Right lobe of liver (tissue), 6 donors: ENCODE data around the gene VPS37D. TPM values are rescaled to one million over a fixed set of nuclear protein-coding genes. Genes with fewer than 3 reads are reported as not detected.
A peak's percentile ranks its signal among the peaks of the same experiment; 100 is the strongest.
"Not testable (repeated sequence)": the region's sequence is repeated elsewhere in the genome, so short reads cannot be mapped to it uniquely, and the experiment has no call there.

Experiments
- ATAC-seq, 4 donors: fragments of 200-7000 bp; cut with Tn5 transposase; one replicate each; pipeline ENCODE4 v1.9.1; 2020; ENCODE audit warnings: mild to moderate bottlenecking in 4 of 4, moderate library complexity in 4 of 4
- DNase-seq, 3 donors: peaks; one replicate each; pipeline ENCODE4 v3.0.0-alpha.2; 2020
- H3K27ac ChIP-seq, 3 donors: fragments of 200-600 bp; one replicate each; pipeline ENCODE4 v1.8.0; 2022
- H3K27me3 ChIP-seq, 2 donors: fragments of 200-600 bp; one replicate each; pipeline ENCODE4 v1.8.0; 2022
- H3K36me3 ChIP-seq, 4 donors: fragments of 200-600 bp; sonication (generic) in 1 of 4; one replicate each; pipeline versions ENCODE4 v1.5.1 to v1.8.0; 2017 to 2022; ENCODE audit warnings: control low read depth in 1 of 4
- H3K4me1 ChIP-seq, 4 donors: fragments of 200-600 bp; sonication (generic) in 1 of 4; one replicate each; pipeline versions ENCODE4 v1.5.1 to v1.8.0; 2017 to 2022; ENCODE audit warnings: control low read depth in 1 of 4
- H3K4me3 ChIP-seq, 3 donors: fragments of 200-600 bp; one replicate each; pipeline ENCODE4 v1.8.0; 2022
- H3K9me3 ChIP-seq, 4 donors: fragments of 200-600 bp; sonication (generic) in 1 of 4; one replicate each; pipeline versions ENCODE4 v1.5.1 to v1.8.0; 2017 to 2022; ENCODE audit warnings: control low read depth in 1 of 4
- CTCF ChIP-seq, 4 donors: fragments of 200-600 bp in 3 of 4; fragments of 450-650 bp in 1 of 4; IDR thresholded peaks; one replicate each; pipeline versions ENCODE4 v1.5.1 to v1.8.0; 2016 to 2022; ENCODE audit warnings: antibody characterized with exemption in 4 of 4, mild to moderate bottlenecking in 2 of 4
- POLR2A ChIP-seq: fragments of 450-650 bp; IDR thresholded peaks from one replicate; pipeline ENCODE4 v1.6.1; 2017; ENCODE audit warnings: antibody characterized with exemption, mild to moderate bottlenecking
- WGBS: methylation state at CpG from one replicate; pipeline ENCODE4 v1.1.6; 2018; ENCODE audit warnings: low coverage, low lambda C conversion rate; ENCODE audit not compliant: insufficient coverage; ENCODE audit errors: missing lambda C conversion rate; 5-methylcytosine and 5-hydroxymethylcytosine counted together
- intact Hi-C, 2 donors: fragments of 100-400 bp; cut with DNase I; formaldehyde crosslinking; loops; one replicate each; pipeline versions ENCODE4 v1.11.2 to v1.14.1; 2022
- microRNA counts: library from miRNA; unstranded; fragments of <30 nt; microRNA quantifications from one replicate; lab custom pipeline; 2016
- microRNA-seq, 2 donors: library from miRNA; unstranded; fragments of <30 nt; microRNA quantifications; one replicate each; pipeline ENCODE4, GENCODE V29; 2019 to 2020
- small RNA-seq, 2 experiments: library from RNA; depleted of rRNA; stranded (forward); fragments of <200 nt; gene quantifications; one replicate each; pipeline ENCODE3, GENCODE V24; 2016
- total RNA-seq, 6 experiments: library from RNA; depleted of rRNA in 2 of 6; stranded (reverse); fragments of >200 nt in 2 of 6; fragmentation: NEBNext Ultra II Directional in 3 of 6; extraction: Animal tissue kit (Norgen Biotek cat#: 25700) in 3 of 6; gene quantifications; one replicate each; pipeline versions ENCODE4 v1.1.0 to v1.2.4, GENCODE V29; 2016 to 2023
- donor health status: DM: no; HTN: yes; CAD: no.
- donor health status: DM: no; HTN: no; CAD: no.
- donor health status: DM: no; HTN: no; CAD: no.
- donor health status: DM: no; HTN: yes; CAD: no.
- donor health status: DM: no; HTN: yes; CAD: no.

VPS37D gene
- total RNA-seq, 6 experiments from 2014 or later = 1.2 to 3.0 (median 2.2) TPM

GRCh38 chr7:73719806-73720169, 52.2 kb downstream of the VPS37D start:
- TF ChIP-seq CTCF (IDR thresholded peaks at IDR 0.05) (no peak), POLR2A (no peak)
- no peaks in the 10 kb centered on the region for H3K36me3 ChIP-seq
- peaks cover 0 to 10% (median 4%) of the 10 kb centered on the region in 4 donors for H3K4me1 ChIP-seq
- no peak overlapping the region for H3K27ac ChIP-seq
- H3K27me3 ChIP-seq = no peaks in the 10 kb centered on the region
- peak in 3 of 4 donors; percentile 2 to 35 (median 30) for ATAC-seq
- no peaks in the 10 kb centered on the region for H3K9me3 ChIP-seq
- H3K4me3 ChIP-seq = peak overlapping the region; percentile 21 to 90 (median 33)
- no peak for DNase-seq
- intact Hi-C loops = loop anchor here in 1 of 2 donors (10.0 kb wide), 2 partner anchors 45 to 95 kb away; partner anchors contain the start of gene MLXIPL
- 36% methylated on average over 5 of the region's 16 CpGs for WGBS

- ATAC-seq, H3K27ac ChIP-seq: not testable (repeated sequence)
These were observed 52.8 kb downstream of the VPS37D start for GRCh38 chr7:73720443-73720842.

GRCh38 chr7:73721377-73721817, 53.8 kb downstream of the VPS37D start:
- H3K4me3 ChIP-seq = no peak overlapping the region
- H3K27ac ChIP-seq = no peak overlapping the region
- 33% methylated on average over 1 of the region's 3 CpGs for WGBS
- H3K4me1 ChIP-seq = peaks cover 0 to 10% (median 4%) of the 10 kb centered on the region in 4 donors
- no peaks in the 10 kb centered on the region for H3K27me3 ChIP-seq
- peak; percentile 80 to 84 (median 80) for ATAC-seq
- H3K36me3 ChIP-seq = no peaks in the 10 kb centered on the region
- DNase-seq = peak; percentile 87 to 96 (median 92)
- no peaks in the 10 kb centered on the region for H3K9me3 ChIP-seq
- no peak for TF ChIP-seq POLR2A
- TF ChIP-seq CTCF (IDR thresholded peaks at IDR 0.05) = no peak
- intact Hi-C loops = loop anchor here in 1 of 2 donors (10.0 kb wide), 2 partner anchors 47 to 97 kb away; partner anchors contain the start of gene MLXIPL

More at GRCh38 chr7:73720443-73720842, 52.8 kb downstream of the VPS37D start:
- H3K9me3 ChIP-seq, H3K4me3 ChIP-seq, H3K36me3 ChIP-seq, DNase-seq, H3K27me3 ChIP-seq: not testable (repeated sequence)
- WGBS = 87% methylated on average over 6 of the region's 9 CpGs
- H3K4me1 ChIP-seq = peaks cover 0 to 10% (median 4%) of the 10 kb centered on the region in 4 donors
- intact Hi-C loops = loop anchor here in 1 of 2 donors (10.0 kb wide), 2 partner anchors 46 to 96 kb away; partner anchors contain the start of gene MLXIPL

MicroRNAs within 50 kb of the gene (microRNA counts, 767-probe panel; counts per million panel counts)
- microRNA hsa-miR-4284 (lab: Ali Mortazavi, UCI) = 237 counts per million

Small RNA genes lying within 50 kb of the gene (microRNA-seq; reads per million reads assigned to microRNA genes)
- 0 reads per million in 2 donors for gene MIR4284

Small RNA genes lying within 50 kb of the gene (small RNA-seq; reads per million reads assigned to genes)
- 0 reads per million in 2 experiments for gene MIR4284

Other genes with a start within 250 kb of the VPS37D start
- under 1 TPM in 2 of 6 experiments, not detected in 4; 0.09 to 0.27 TPM for gene FZD9, start 234.1 kb upstream of the VPS37D start, total RNA-seq
- 10 to 100 TPM; 19.3 to 26.2 (median 25.0) TPM for gene BAZ1B, start 145.5 kb upstream of the VPS37D start, total RNA-seq
- gene BCL7B, start 110.1 kb upstream of the VPS37D start, total RNA-seq = 10 to 100 TPM; 19.3 to 45.6 (median 21.3) TPM
- gene TBL2, start 89.3 kb upstream of the VPS37D start, total RNA-seq = 10 to 100 TPM; 12.3 to 31.1 (median 16.6) TPM
- gene MLXIPL, start 43.3 kb upstream of the VPS37D start, total RNA-seq = 100 to 1,000 TPM in 5 of 6 experiments, 10 to 100 TPM in 1; 53.5 to 552 (median 225) TPM
- gene DNAJC30, start 15.6 kb downstream of the VPS37D start, total RNA-seq = 1 to 10 TPM; 5.4 to 8.8 (median 7.0) TPM
- gene BUD23, start 15.8 kb downstream of the VPS37D start, total RNA-seq = 10 to 100 TPM; 24.1 to 35.0 (median 29.2) TPM
- 1 to 10 TPM; 1.4 to 2.8 (median 1.9) TPM for gene STX1A, start 51.8 kb downstream of the VPS37D start, total RNA-seq
- 1 to 10 TPM; 5.6 to 8.4 (median 7.0) TPM for gene ABHD11, start 71.0 kb downstream of the VPS37D start, total RNA-seq
- gene CLDN3, start 102.4 kb downstream of the VPS37D start, total RNA-seq = 10 to 100 TPM; 16.1 to 37.3 (median 19.9) TPM
- gene CLDN4, start 163.2 kb downstream of the VPS37D start, total RNA-seq = 1 to 10 TPM in 5 of 6 experiments, under 1 TPM in 1; 0.56 to 3.9 (median 1.3) TPM
- 1 to 10 TPM in 3 of 6 experiments, under 1 TPM in 3; 0.49 to 1.4 (median 1.0) TPM for gene METTL27, start 174.7 kb downstream of the VPS37D start, total RNA-seq
- not detected for gene TMEM270, start 193.3 kb downstream of the VPS37D start, total RNA-seq